ENCODE results near the gene YTHDF2.
"Not testable (repeated sequence)": the region's sequence is repeated elsewhere in the genome, so short reads cannot be mapped to it uniquely, and the experiment has no call there.

The YTHDF2 gene

GRCh38 chr1:28758420-28758819 is 21.7 kb downstream of the YTHDF2 start:
- no peak for DNase-seq (ENCODE audit: low read depth in 2 of 3, low spot score in 2 of 3)

GRCh38 chr1:28759257-28759656 is 22.5 kb downstream of the YTHDF2 start:
- DNase-seq (ENCODE audit: low read depth in 2 of 3, low spot score in 2 of 3) = no peak

- DNase-seq (ENCODE audit: low read depth in 2 of 3, low spot score in 2 of 3) = no peak
Measured at GRCh38 chr1:28761189-28761588, 24.4 kb downstream of the YTHDF2 start.

GRCh38 chr1:28766532-28767183 is 29.9 kb downstream of the YTHDF2 start:
- no peak for DNase-seq (ENCODE audit: low read depth in 2 of 3, low spot score in 2 of 3)

GRCh38 chr1:28770601-28771165 is 33.9 kb downstream of the YTHDF2 start:
- DNase-seq (ENCODE audit: low read depth in 2 of 3, low spot score in 2 of 3) = no peak

- DNase-seq (ENCODE audit: low read depth in 2 of 3, low spot score in 2 of 3) = not testable (repeated sequence)
Measured at GRCh38 chr1:28771921-28772320, 35.2 kb downstream of the YTHDF2 start.

GRCh38 chr1:28773105-28773504 is 36.4 kb downstream of the YTHDF2 start:
- DNase-seq (ENCODE audit: low read depth in 2 of 3, low spot score in 2 of 3) = no peak

GRCh38 chr1:28775121-28775942 is 38.6 kb downstream of the YTHDF2 start:
- peak; percentile 15 to 40 (median 30) for DNase-seq (ENCODE audit: low read depth in 2 of 3, low spot score in 2 of 3)

- no peak for DNase-seq (ENCODE audit: low read depth in 2 of 3, low spot score in 2 of 3)
Measured at GRCh38 chr1:28776341-28776740, 39.6 kb downstream of the YTHDF2 start.

- DNase-seq (ENCODE audit: low read depth in 2 of 3, low spot score in 2 of 3) = no peak
Measured at GRCh38 chr1:28778021-28778420, 41.3 kb downstream of the YTHDF2 start.

GRCh38 chr1:28779751-28780408 is 43.1 kb downstream of the YTHDF2 start:
- no peak for DNase-seq (ENCODE audit: low read depth in 2 of 3, low spot score in 2 of 3)

GRCh38 chr1:28781305-28781704 is 44.6 kb downstream of the YTHDF2 start:
- DNase-seq (ENCODE audit: low read depth in 2 of 3, low spot score in 2 of 3) = no peak

- no peak for DNase-seq (ENCODE audit: low read depth in 2 of 3, low spot score in 2 of 3)
Measured at GRCh38 chr1:28782011-28782410, 45.3 kb downstream of the YTHDF2 start.

GRCh38 chr1:28783363-28783762 is 46.6 kb downstream of the YTHDF2 start:
- DNase-seq (ENCODE audit: low read depth in 2 of 3, low spot score in 2 of 3) = no peak

GRCh38 chr1:28789412-28789811 is 52.7 kb downstream of the YTHDF2 start:
- no peak for DNase-seq (ENCODE audit: low read depth in 2 of 3, low spot score in 2 of 3)

GRCh38 chr1:28789816-28790215 is 53.1 kb downstream of the YTHDF2 start:
- DNase-seq (ENCODE audit: low read depth in 2 of 3, low spot score in 2 of 3) = no peak

- DNase-seq (ENCODE audit: low read depth in 2 of 3, low spot score in 2 of 3) = no peak
Measured at GRCh38 chr1:28790377-28791035, 53.8 kb downstream of the YTHDF2 start.

GRCh38 chr1:28791929-28792328 is 55.2 kb downstream of the YTHDF2 start:
- not testable (repeated sequence) for DNase-seq (ENCODE audit: low read depth in 2 of 3, low spot score in 2 of 3)

- DNase-seq (ENCODE audit: low read depth in 2 of 3, low spot score in 2 of 3) = no peak
Measured at GRCh38 chr1:28792644-28793121, 55.9 kb downstream of the YTHDF2 start.

- not testable (repeated sequence) for DNase-seq (ENCODE audit: low read depth in 2 of 3, low spot score in 2 of 3)
Measured at GRCh38 chr1:28794582-28794981, 57.8 kb downstream of the YTHDF2 start.

Data from activated CD8-positive, alpha-beta memory T cell treated with anti-CD3 and anti-CD28 coated beads for 48 hours (primary cell).